HEK293 (cell line): ENCODE results near the gene DDX39A.

Experiments
- BCL11A ChIP-seq: fragments of 450-650 bp; formaldehyde crosslinking; IDR thresholded peaks from 2 replicates; pipeline ENCODE4 v1.5.1; 2016; ENCODE audit warnings: low read depth, missing biosample characterization, missing genetic modification characterization
- BCL6B ChIP-seq: fragments of 450-650 bp; formaldehyde crosslinking; IDR thresholded peaks from 2 replicates; pipeline ENCODE4 v1.5.1; 2017; ENCODE audit warnings: missing biosample characterization, missing genetic modification characterization
- FEZF1 ChIP-seq: fragments of 450-650 bp; formaldehyde crosslinking; IDR thresholded peaks from 2 replicates; pipeline ENCODE4 v1.5.1; 2016; ENCODE audit warnings: missing biosample characterization, missing genetic modification characterization
- IKZF3 ChIP-seq: fragments of 450-650 bp; IDR thresholded peaks from 2 replicates; pipeline ENCODE4 v1.5.0; 2018; ENCODE audit warnings: missing biosample characterization, mild to moderate bottlenecking, missing genetic modification characterization, moderate library complexity
- PRDM4 ChIP-seq: fragments of 450-650 bp; formaldehyde crosslinking; IDR thresholded peaks from 2 replicates; pipeline ENCODE4 v1.5.1; 2017; ENCODE audit warnings: missing biosample characterization, missing genetic modification characterization
- TRIM28 ChIP-seq: IDR thresholded peaks from 2 replicates; pipeline ENCODE4 v1.6.1; 2011; ENCODE audit warnings: low read length, control low read depth, borderline replicate concordance
- ZBTB6 ChIP-seq: fragments of 450-650 bp; formaldehyde crosslinking; IDR thresholded peaks from 2 replicates; pipeline ENCODE4 v1.5.1; 2017; ENCODE audit warnings: missing biosample characterization, missing genetic modification characterization
- ZBTB8A ChIP-seq: fragments of 450-650 bp; formaldehyde crosslinking; IDR thresholded peaks from 2 replicates; pipeline ENCODE4 v1.5.1; 2016; ENCODE audit warnings: missing biosample characterization, missing genetic modification characterization
- ZFHX2 ChIP-seq: fragments of 450-650 bp; formaldehyde crosslinking; conservative IDR thresholded peaks from 2 replicates; pipeline ENCODE4 v1.5.1; 2016; ENCODE audit warnings: missing biosample characterization, missing genetic modification characterization
- ZFP37 ChIP-seq: fragments of 450-650 bp; formaldehyde crosslinking; IDR thresholded peaks from 2 replicates; pipeline ENCODE4 v1.5.1; 2016; ENCODE audit warnings: missing biosample characterization, missing genetic modification characterization
- ZFP69B ChIP-seq: fragments of 450-650 bp; formaldehyde crosslinking; IDR thresholded peaks from 2 replicates; pipeline ENCODE4 v1.5.1; 2016; ENCODE audit warnings: missing biosample characterization, missing genetic modification characterization
- ZIC2 ChIP-seq: fragments of 450-650 bp; formaldehyde crosslinking; IDR thresholded peaks from 2 replicates; pipeline ENCODE4 v1.5.1; 2016; ENCODE audit warnings: missing biosample characterization, missing genetic modification characterization
- ZNF133 ChIP-seq: fragments of 450-650 bp; formaldehyde crosslinking; IDR thresholded peaks from 2 replicates; pipeline ENCODE4 v1.5.1; 2016; ENCODE audit warnings: missing biosample characterization, missing genetic modification characterization
- ZNF157 ChIP-seq: fragments of 450-650 bp; formaldehyde crosslinking; IDR thresholded peaks from 2 replicates; pipeline ENCODE4 v1.5.1; 2016; ENCODE audit warnings: missing biosample characterization, missing genetic modification characterization
- ZNF2 ChIP-seq: fragments of 450-650 bp; formaldehyde crosslinking; IDR thresholded peaks from 2 replicates; pipeline ENCODE4 v1.5.1; 2016; ENCODE audit warnings: missing biosample characterization, missing genetic modification characterization
- ZNF211 ChIP-seq: fragments of 450-650 bp; formaldehyde crosslinking; IDR thresholded peaks from 2 replicates; pipeline ENCODE4 v1.5.1; 2016; ENCODE audit warnings: low read depth, missing biosample characterization, missing genetic modification characterization
- ZNF214 ChIP-seq: fragments of 450-650 bp; formaldehyde crosslinking; IDR thresholded peaks from 2 replicates; pipeline ENCODE4 v1.5.1; 2017; ENCODE audit warnings: missing biosample characterization, mild to moderate bottlenecking, missing genetic modification characterization, borderline replicate concordance
- ZNF302 ChIP-seq: fragments of 450-650 bp; formaldehyde crosslinking; IDR thresholded peaks from 2 replicates; pipeline ENCODE4 v1.5.1; 2016; ENCODE audit warnings: missing biosample characterization, missing genetic modification characterization, low read depth
- ZNF449 ChIP-seq: fragments of 450-650 bp; formaldehyde crosslinking; IDR thresholded peaks from 2 replicates; pipeline ENCODE4 v1.5.1; 2017; ENCODE audit warnings: missing biosample characterization, mild to moderate bottlenecking, missing genetic modification characterization, moderate library complexity
- ZNF530 ChIP-seq: fragments of 450-650 bp; formaldehyde crosslinking; IDR thresholded peaks from 2 replicates; pipeline ENCODE4 v1.5.1; 2016; ENCODE audit warnings: low read depth, missing biosample characterization, missing genetic modification characterization
- ZNF639 ChIP-seq: fragments of 450-650 bp; formaldehyde crosslinking; IDR thresholded peaks from 2 replicates; pipeline ENCODE4 v1.5.1; 2016; ENCODE audit warnings: missing biosample characterization, missing genetic modification characterization
- ZNF654 ChIP-seq: fragments of 450-650 bp; formaldehyde crosslinking; IDR thresholded peaks from 2 replicates; pipeline ENCODE4 v1.5.1; 2016; ENCODE audit warnings: low read depth, missing biosample characterization, missing genetic modification characterization
- ZNF692 ChIP-seq: fragments of 450-650 bp; formaldehyde crosslinking; IDR thresholded peaks from 2 replicates; pipeline ENCODE4 v1.5.1; 2016; ENCODE audit warnings: missing biosample characterization, missing genetic modification characterization
- ZNF76 ChIP-seq: fragments of 450-650 bp; formaldehyde crosslinking; IDR thresholded peaks from 2 replicates; pipeline ENCODE4; 2016; ENCODE audit warnings: low read depth, missing biosample characterization, missing genetic modification characterization, borderline replicate concordance
- ZSCAN5A ChIP-seq: fragments of 450-650 bp; formaldehyde crosslinking; IDR thresholded peaks from 2 replicates; pipeline ENCODE4 v1.5.1; 2016; ENCODE audit warnings: missing biosample characterization, missing genetic modification characterization
- ZXDB ChIP-seq: fragments of 450-650 bp; formaldehyde crosslinking; IDR thresholded peaks from 2 replicates; pipeline ENCODE4 v1.5.1; 2016; ENCODE audit warnings: missing biosample characterization, missing genetic modification characterization

Gene DDX39A

GRCh38 chr19:14383661-14384555 is 35.2 kb downstream of the DDX39A start (continued):
- TF ChIP-seq BCL6B (no peak), IKZF3 (tag by site-specific recombination) (0 out of 2 replicates have a peak, but pooled peaks have one; percentile 55), TRIM28 (no peak), ZXDB (no peak), ZNF133 (no peak), FEZF1 (tag by site-specific recombination) (no peak), ZNF639 (tag by site-specific recombination) (no peak), ZNF530 (tag by site-specific recombination) (no peak), ZNF692 (tag by site-specific recombination) (no peak), ZIC2 (tag by site-specific recombination) (no peak), ZBTB6 (tag by site-specific recombination) (no peak), ZNF214 (tag by site-specific recombination) (no peak), ZNF76 (no peak), ZNF211 (tag by site-specific recombination) (no peak), ZNF302 (no peak), ZFP69B (tag by site-specific recombination) (no peak), ZNF654 (tag by site-specific recombination) (no peak), ZNF2 (tag by site-specific recombination) (no peak), ZFHX2 (peak; percentile 15; the same call in 1 of the 2 replicates), ZBTB8A (tag by site-specific recombination) (0 out of 2 replicates have a peak, but pooled peaks have one; percentile 16), ZNF157 (tag by site-specific recombination) (no peak), ZNF449 (tag by site-specific recombination) (no peak), ZSCAN5A (tag by site-specific recombination) (no peak), BCL11A (tag by site-specific recombination) (no peak), ZFP37 (tag by site-specific recombination) (no peak), PRDM4 (tag by site-specific recombination) (no peak)
